H1 (cell line): ENCODE data around the gene ENOSF1. TPM values are rescaled to one million over a fixed set of nuclear protein-coding genes. Genes with fewer than 3 reads are reported as not detected.

Source experiments
- SIN3A ChIP-seq, 2 experiments: IDR thresholded peaks in 1 of 2; conservative IDR thresholded peaks in 1 of 2; 2 replicates each; pipeline ENCODE4 v1.6.1; 2011 to 2012; ENCODE audit warnings: low read length in 2 of 2, improper control_type of control experiment in 1 of 2, low read depth in 1 of 2, mild to moderate bottlenecking in 1 of 2
- polyA plus RNA-seq, 7 experiments: library from polyadenylated mRNA; depleted of rRNA in 3 of 7; stranded (reverse) in 5 of 7; unstranded in 2 of 7; fragments of >200 nt in 5 of 7; fragments of 200-250 nt in 2 of 7; gene quantifications; 1 replicate in 5 of 7; 2 replicates in 1 of 7; 4 replicates in 1 of 7; pipeline versions ENCODE4 v1.2.1 to v1.2.3, GENCODE V29; 2011 to 2013; ENCODE audit warnings: missing spikeins in 2 of 7, mixed read lengths in 2 of 7
- total RNA-seq: library from RNA; stranded (reverse); fragmentation: NEBNext Ultra II Directional; extraction: Animal tissue kit (Norgen Biotek cat#: 25700); gene quantifications from 2 replicates; pipeline ENCODE4 v1.2.1, GENCODE V29; 2021
- TF ChIP-seq, protein P1 (sequence below): fragments of 300-600 bp; sonication (generic); IDR thresholded peaks from 2 replicates; pipeline ENCODE4 v1.7.1; 2012; ENCODE audit warnings: low read length, moderate library complexity, mild to moderate bottlenecking, inconsistent platforms; ENCODE audit not compliant: insufficient replicate concordance

The ENOSF1 gene
- total and polyA plus RNA-seq, 2 of the 8 experiments (the other 6 are each of a cell fraction or from before 2014, with no cell fraction given) = 15.4 to 26.4 TPM

DNA sequence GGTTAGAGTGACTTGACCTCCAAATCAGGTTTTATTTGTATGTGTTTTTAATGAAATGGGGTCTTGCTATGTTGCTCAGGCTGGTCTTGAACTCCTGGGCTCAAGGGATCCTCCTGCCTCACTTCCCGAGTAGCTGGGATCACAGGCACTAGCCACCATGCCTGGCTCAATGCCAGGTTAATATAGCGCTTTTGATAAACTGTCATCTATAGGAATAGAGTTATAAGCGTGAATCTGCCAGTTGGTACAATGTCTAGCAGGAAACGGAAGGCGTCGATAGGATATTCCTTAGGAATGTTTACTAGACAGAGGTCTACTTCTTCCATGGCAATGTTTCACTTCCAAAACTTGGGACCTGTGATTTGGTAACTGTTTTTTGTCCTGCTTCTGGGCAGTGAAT is 90.1 kb downstream of the ENOSF1 start (continued):
- TF ChIP-seq, protein P1, sequence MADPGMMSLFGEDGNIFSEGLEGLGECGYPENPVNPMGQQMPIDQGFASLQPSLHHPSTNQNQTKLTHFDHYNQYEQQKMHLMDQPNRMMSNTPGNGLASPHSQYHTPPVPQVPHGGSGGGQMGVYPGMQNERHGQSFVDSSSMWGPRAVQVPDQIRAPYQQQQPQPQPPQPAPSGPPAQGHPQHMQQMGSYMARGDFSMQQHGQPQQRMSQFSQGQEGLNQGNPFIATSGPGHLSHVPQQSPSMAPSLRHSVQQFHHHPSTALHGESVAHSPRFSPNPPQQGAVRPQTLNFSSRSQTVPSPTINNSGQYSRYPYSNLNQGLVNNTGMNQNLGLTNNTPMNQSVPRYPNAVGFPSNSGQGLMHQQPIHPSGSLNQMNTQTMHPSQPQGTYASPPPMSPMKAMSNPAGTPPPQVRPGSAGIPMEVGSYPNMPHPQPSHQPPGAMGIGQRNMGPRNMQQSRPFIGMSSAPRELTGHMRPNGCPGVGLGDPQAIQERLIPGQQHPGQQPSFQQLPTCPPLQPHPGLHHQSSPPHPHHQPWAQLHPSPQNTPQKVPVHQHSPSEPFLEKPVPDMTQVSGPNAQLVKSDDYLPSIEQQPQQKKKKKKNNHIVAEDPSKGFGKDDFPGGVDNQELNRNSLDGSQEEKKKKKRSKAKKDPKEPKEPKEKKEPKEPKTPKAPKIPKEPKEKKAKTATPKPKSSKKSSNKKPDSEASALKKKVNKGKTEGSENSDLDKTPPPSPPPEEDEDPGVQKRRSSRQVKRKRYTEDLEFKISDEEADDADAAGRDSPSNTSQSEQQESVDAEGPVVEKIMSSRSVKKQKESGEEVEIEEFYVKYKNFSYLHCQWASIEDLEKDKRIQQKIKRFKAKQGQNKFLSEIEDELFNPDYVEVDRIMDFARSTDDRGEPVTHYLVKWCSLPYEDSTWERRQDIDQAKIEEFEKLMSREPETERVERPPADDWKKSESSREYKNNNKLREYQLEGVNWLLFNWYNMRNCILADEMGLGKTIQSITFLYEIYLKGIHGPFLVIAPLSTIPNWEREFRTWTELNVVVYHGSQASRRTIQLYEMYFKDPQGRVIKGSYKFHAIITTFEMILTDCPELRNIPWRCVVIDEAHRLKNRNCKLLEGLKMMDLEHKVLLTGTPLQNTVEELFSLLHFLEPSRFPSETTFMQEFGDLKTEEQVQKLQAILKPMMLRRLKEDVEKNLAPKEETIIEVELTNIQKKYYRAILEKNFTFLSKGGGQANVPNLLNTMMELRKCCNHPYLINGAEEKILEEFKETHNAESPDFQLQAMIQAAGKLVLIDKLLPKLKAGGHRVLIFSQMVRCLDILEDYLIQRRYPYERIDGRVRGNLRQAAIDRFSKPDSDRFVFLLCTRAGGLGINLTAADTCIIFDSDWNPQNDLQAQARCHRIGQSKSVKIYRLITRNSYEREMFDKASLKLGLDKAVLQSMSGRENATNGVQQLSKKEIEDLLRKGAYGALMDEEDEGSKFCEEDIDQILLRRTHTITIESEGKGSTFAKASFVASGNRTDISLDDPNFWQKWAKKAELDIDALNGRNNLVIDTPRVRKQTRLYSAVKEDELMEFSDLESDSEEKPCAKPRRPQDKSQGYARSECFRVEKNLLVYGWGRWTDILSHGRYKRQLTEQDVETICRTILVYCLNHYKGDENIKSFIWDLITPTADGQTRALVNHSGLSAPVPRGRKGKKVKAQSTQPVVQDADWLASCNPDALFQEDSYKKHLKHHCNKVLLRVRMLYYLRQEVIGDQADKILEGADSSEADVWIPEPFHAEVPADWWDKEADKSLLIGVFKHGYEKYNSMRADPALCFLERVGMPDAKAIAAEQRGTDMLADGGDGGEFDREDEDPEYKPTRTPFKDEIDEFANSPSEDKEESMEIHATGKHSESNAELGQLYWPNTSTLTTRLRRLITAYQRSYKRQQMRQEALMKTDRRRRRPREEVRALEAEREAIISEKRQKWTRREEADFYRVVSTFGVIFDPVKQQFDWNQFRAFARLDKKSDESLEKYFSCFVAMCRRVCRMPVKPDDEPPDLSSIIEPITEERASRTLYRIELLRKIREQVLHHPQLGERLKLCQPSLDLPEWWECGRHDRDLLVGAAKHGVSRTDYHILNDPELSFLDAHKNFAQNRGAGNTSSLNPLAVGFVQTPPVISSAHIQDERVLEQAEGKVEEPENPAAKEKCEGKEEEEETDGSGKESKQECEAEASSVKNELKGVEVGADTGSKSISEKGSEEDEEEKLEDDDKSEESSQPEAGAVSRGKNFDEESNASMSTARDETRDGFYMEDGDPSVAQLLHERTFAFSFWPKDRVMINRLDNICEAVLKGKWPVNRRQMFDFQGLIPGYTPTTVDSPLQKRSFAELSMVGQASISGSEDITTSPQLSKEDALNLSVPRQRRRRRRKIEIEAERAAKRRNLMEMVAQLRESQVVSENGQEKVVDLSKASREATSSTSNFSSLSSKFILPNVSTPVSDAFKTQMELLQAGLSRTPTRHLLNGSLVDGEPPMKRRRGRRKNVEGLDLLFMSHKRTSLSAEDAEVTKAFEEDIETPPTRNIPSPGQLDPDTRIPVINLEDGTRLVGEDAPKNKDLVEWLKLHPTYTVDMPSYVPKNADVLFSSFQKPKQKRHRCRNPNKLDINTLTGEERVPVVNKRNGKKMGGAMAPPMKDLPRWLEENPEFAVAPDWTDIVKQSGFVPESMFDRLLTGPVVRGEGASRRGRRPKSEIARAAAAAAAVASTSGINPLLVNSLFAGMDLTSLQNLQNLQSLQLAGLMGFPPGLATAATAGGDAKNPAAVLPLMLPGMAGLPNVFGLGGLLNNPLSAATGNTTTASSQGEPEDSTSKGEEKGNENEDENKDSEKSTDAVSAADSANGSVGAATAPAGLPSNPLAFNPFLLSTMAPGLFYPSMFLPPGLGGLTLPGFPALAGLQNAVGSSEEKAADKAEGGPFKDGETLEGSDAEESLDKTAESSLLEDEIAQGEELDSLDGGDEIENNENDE = no peak
- TF ChIP-seq SIN3A (conservative IDR thresholded peaks at IDR 0.05 in 1 of 2, IDR thresholded peaks at IDR 0.05 in 1 of 2; ENCODE audit: low read depth in 1 of 2, low read length in 2 of 2) = no peak
